MG63 (cell line): Measurements from ENCODE around the gene DHRS7C. TPM values are rescaled to one million over a fixed set of nuclear protein-coding genes. Genes with fewer than 3 reads are reported as not detected.

Experiments
- DNase-seq: peaks from one replicate; pipeline ENCODE4 v3.0.0-alpha.2; 2020
- H3K27me3 ChIP-seq: fragments of 250-450 bp; sonication (Bioruptor Pico); 2 replicates; pipeline ENCODE4 v1.5.1; 2020; ENCODE audit warnings: mild to moderate bottlenecking, moderate library complexity
- H3K36me3 ChIP-seq: fragments of 250-450 bp; sonication (Bioruptor Pico); 2 replicates; pipeline ENCODE4 v1.5.1; 2020; ENCODE audit warnings: mild to moderate bottlenecking, moderate library complexity
- H3K4me3 ChIP-seq: fragments of 250-450 bp; sonication (Bioruptor Pico); 2 replicates; pipeline ENCODE4 v1.5.1; 2020; ENCODE audit warnings: mild to moderate bottlenecking, moderate library complexity
- H3K9me3 ChIP-seq: fragments of 250-450 bp; sonication (Bioruptor Pico); 2 replicates; pipeline ENCODE4 v1.5.1; 2020; ENCODE audit warnings: mild to moderate bottlenecking, moderate library complexity
- total RNA-seq: library from RNA; depleted of rRNA; stranded (reverse); fragments of >200 nt; shearing (Covaris generic); gene quantifications from 2 replicates; pipeline ENCODE4 v1.2.3, GENCODE V29; 2014; ENCODE audit warnings: low replicate concordance; rRNA removed

The DHRS7C gene, protein sequence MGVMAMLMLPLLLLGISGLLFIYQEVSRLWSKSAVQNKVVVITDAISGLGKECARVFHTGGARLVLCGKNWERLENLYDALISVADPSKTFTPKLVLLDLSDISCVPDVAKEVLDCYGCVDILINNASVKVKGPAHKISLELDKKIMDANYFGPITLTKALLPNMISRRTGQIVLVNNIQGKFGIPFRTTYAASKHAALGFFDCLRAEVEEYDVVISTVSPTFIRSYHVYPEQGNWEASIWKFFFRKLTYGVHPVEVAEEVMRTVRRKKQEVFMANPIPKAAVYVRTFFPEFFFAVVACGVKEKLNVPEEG
- total RNA-seq, result not detected in 2 replicates

DNA sequence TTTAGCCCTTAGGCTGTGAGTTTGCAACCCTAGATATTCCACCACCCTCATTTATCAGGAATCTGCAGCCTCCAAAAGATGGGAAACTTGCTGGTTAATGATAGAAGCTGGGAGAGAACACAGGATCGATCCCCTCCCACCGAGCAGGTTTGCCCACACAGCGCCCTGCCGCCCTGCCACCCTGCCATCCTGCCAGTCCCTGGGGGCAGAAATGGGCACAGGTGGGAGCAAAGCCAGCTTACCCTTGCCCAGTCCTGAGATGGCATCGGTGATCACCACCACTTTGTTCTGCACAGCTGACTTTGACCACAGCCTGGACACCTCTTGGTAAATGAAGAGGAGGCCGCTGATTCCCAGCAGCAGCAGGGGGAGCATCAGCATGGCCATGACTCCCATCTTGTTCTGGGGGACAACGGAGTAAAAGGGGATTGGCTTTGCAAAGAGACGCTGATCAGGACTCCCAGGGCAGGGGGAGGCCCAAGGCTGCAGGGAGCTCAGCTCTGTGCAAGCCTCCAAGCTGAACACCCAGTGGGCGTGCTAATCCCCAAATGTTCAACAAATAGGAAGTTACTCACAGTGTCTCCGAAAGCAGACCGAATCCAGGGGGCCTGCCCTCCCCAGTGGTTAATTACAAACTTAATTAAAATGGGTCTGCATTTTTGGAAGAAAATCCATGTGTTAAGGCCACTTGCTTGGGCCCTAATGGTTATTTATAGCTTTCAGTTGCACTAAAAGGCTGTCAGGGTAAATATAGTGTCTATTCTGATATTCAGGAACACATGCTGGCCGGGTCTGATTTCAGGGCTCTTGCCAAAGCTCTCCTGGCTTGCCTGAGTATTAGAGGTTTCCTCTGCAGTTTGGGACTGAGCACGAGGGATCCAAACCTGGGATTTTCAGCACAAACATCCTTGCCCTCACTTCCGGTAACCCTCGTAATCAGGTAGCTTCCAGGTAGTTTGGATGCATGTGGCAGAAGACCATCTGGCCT lies at the start of gene DHRS7C:
DHRS7C (minus strand) TSS at position 704 of the 988 bp plus-strand sequence; CDS start at position 396, 308 bp downstream.
- Histone ChIP-seq H3K27me3 (no peaks in the 10 kb centered on the region), H3K9me3 (no peaks in the 10 kb centered on the region), H3K4me3 (no peak within 1 kb of the TSS), H3K36me3 (no peaks in the 10 kb centered on the region)
- no peak for DNase-seq

DNA sequence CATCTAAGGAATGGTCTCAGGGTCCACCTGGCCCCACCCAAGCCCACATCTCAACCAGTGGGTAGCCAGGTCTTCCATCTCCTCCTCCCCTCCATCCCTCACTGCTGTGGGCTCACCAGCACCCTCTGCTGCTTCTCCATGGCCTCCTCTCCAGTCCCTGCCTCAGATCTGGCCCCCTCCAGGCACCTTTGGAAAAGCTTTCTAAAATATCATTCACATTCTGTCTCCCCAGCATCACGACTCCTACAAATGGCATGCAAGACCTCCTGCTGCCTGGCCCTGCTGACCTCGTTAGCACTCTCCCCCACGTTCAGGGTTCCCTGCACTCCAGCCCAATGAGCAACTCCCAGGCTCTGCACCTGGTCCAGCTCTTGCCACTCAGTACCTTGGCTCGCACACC lies 48.0 kb upstream of the DHRS7C start:
- Histone ChIP-seq H3K9me3 (no peaks in the 10 kb centered on the region), H3K36me3 (no peaks in the 10 kb centered on the region), H3K27me3 (no peaks in the 10 kb centered on the region), H3K4me3 (no peak overlapping the region)
- DNase-seq, result peak; percentile 64

DNA sequence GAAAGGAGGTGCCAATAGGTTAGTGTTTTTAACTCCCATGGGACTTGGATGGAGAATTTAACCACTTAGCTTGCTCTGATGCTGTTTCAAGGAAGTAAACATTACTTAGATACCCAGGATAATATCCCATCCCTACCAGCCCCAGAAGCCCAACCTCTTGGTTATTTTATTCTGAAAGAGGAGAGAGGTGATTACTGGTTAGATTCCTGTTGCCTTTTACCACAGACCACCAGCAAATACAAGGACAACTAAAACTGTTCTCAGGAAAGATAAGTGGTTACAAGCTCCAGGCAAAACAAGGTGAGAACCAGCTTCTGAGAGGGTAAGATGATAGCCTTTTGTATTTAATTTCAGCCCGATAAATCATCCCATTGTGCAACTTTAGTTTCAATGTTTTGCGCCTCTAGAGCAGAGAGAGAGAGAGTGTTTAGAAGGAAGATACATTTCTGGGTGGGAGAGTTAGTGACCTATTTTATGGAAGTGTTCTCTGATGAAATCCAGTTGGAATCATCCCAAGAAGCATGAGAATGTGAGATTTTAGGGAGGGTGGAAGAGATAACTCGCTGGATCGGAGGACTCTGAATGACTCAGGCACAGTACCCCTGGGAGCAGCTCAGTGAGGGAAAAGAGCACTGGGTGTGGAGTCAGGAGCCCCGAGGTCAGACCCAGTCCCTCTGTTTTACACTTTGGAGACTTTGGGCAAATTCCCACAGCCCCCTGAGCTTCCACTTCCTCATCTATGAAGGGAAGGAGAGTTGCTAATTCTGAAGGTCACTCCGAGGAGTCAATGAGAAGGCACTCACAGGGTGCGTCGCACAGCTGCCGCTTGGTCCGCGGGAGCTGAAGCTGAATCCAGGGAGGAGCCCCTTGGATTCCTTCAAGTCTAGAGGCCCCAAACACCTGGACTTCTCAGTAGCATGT lies 46.4 kb upstream of the DHRS7C start:
- peak; percentile 52 for DNase-seq
- Histone ChIP-seq H3K9me3 (no peaks in the 10 kb centered on the region), H3K36me3 (no peaks in the 10 kb centered on the region), H3K4me3 (no peak overlapping the region), H3K27me3 (no peaks in the 10 kb centered on the region)

- H3K27me3 ChIP-seq, result no peaks in the 10 kb centered on the region
- DNase-seq, result no peak
- no peaks in the 10 kb centered on the region for H3K9me3 ChIP-seq
- H3K36me3 ChIP-seq, result no peaks in the 10 kb centered on the region
- H3K4me3 ChIP-seq, result no peak overlapping the region
These were observed 42.5 kb upstream of the DHRS7C start for GRCh38 chr17:9833922-9834321.

DNA sequence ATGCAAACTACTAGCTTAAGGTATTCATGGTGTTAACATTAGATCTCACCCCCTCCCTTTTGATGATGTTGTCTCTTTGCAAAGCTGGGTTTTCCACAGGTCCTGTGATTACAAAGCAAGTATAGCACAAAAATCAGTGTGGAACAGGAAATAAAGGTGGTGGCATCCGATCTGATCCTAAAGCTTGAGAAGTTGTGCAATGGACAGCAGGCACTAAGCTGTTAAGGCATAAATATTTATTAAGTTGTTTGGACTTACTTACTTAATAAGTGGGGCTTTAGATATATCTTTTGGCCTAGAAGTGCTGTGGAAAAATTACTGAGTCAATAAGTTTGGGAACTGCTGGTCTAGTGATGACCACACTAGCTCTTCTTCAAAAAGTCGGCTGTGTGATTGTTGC lies 39.3 kb upstream of the DHRS7C start:
- Histone ChIP-seq H3K36me3 (no peaks in the 10 kb centered on the region), H3K9me3 (no peaks in the 10 kb centered on the region), H3K4me3 (no peak overlapping the region), H3K27me3 (no peaks in the 10 kb centered on the region)
- DNase-seq, result no peak

- Histone ChIP-seq H3K27me3 (no peaks in the 10 kb centered on the region), H3K4me3 (no peak overlapping the region), H3K9me3 (no peaks in the 10 kb centered on the region), H3K36me3 (no peaks in the 10 kb centered on the region)
- DNase-seq, result no peak
These were observed 38.0 kb upstream of the DHRS7C start for GRCh38 chr17:9829343-9829742.

- Histone ChIP-seq H3K36me3 (no peaks in the 10 kb centered on the region), H3K9me3 (no peaks in the 10 kb centered on the region), H3K4me3 (no peak overlapping the region), H3K27me3 (no peaks in the 10 kb centered on the region; the same call in 1 of the 2 replicates)
- no peak for DNase-seq
These were observed 37.2 kb upstream of the DHRS7C start for GRCh38 chr17:9828296-9829295.

GRCh38 chr17:9825641-9826150 lies 34.3 kb upstream of the DHRS7C start, which contains the start of gene GLP2R:
TSS of gene GLP2R (plus strand) at chr17:9825924. CDS start at chr17:9826064, 140 bp downstream.
- DNase-seq, result no peak
- Histone ChIP-seq H3K9me3 (no peaks in the 10 kb centered on the region), H3K36me3 (no peaks in the 10 kb centered on the region), H3K27me3 (no peaks in the 10 kb centered on the region; the same call in 1 of the 2 replicates), H3K4me3 (no peak within 1 kb of the TSS)

GRCh38 chr17:9824797-9825338 lies 33.5 kb upstream of the DHRS7C start:
- Histone ChIP-seq H3K9me3 (no peaks in the 10 kb centered on the region), H3K36me3 (no peaks in the 10 kb centered on the region), H3K4me3 (no peak overlapping the region), H3K27me3 (no peaks in the 10 kb centered on the region; the same call in 1 of the 2 replicates)
- DNase-seq, result no peak

DNA sequence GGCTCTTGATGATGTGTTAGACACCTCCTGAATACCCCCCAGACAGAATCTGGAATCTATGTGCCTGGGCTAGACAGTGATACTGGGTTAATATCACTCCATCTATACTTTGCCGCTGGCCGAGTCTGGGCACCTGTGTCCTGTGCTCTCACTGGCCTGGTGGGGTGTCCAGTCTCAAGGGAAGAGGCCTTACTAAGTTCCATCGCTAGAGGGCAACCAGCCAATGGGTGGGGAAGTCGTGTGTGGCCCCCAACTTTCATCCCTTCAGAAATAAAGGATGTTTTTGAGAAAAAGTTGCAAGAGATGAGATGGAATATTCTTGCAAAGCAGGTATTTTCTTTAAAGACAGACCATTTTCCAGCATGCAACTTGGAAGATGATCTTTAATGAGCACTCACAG lies 32.7 kb upstream of the DHRS7C start:
- no peaks in the 10 kb centered on the region for H3K36me3 ChIP-seq
- H3K4me3 ChIP-seq, result no peak overlapping the region
- H3K9me3 ChIP-seq, result no peaks in the 10 kb centered on the region
- no peak for DNase-seq
- no peaks in the 10 kb centered on the region; the same call in 1 of the 2 replicates for H3K27me3 ChIP-seq

GRCh38 chr17:9821921-9822320 lies 30.5 kb upstream of the DHRS7C start, which contains the start of gene GSG1L2:
TSS of gene GSG1L2 (minus strand) at chr17:9822079. CDS start at chr17:9822071, 8 bp downstream.
- no peak within 1 kb of the TSS for H3K4me3 ChIP-seq
- H3K9me3 ChIP-seq, result no peaks in the 10 kb centered on the region
- H3K36me3 ChIP-seq, result no peaks in the 10 kb centered on the region
- no peak for DNase-seq
- H3K27me3 ChIP-seq, result no peaks in the 10 kb centered on the region; the same call in 1 of the 2 replicates

GRCh38 chr17:9820448-9820847 lies 29.1 kb upstream of the DHRS7C start:
- no peaks in the 10 kb centered on the region; the same call in 1 of the 2 replicates for H3K27me3 ChIP-seq

GRCh38 chr17:9818760-9819159 lies 27.4 kb upstream of the DHRS7C start:
- H3K9me3 ChIP-seq, result no peaks in the 10 kb centered on the region
- H3K36me3 ChIP-seq, result no peaks in the 10 kb centered on the region
- DNase-seq, result no peak
- H3K27me3 ChIP-seq, result no peaks in the 10 kb centered on the region; the same call in 1 of the 2 replicates
- H3K4me3 ChIP-seq, result no peak overlapping the region

More at GRCh38 chr17:9820448-9820847, 29.1 kb upstream of the DHRS7C start:
- DNase-seq, result no peak
- no peak overlapping the region for H3K4me3 ChIP-seq
- H3K9me3 ChIP-seq, result no peaks in the 10 kb centered on the region
- H3K36me3 ChIP-seq, result no peaks in the 10 kb centered on the region

GRCh38 chr17:9817086-9817485 lies 25.7 kb upstream of the DHRS7C start:
- Histone ChIP-seq H3K27me3 (no peaks in the 10 kb centered on the region), H3K36me3 (no peaks in the 10 kb centered on the region), H3K4me3 (no peak overlapping the region), H3K9me3 (no peaks in the 10 kb centered on the region)
- DNase-seq, result peak; percentile 53

- Histone ChIP-seq H3K9me3 (no peaks in the 10 kb centered on the region), H3K27me3 (no peaks in the 10 kb centered on the region), H3K36me3 (no peaks in the 10 kb centered on the region), H3K4me3 (no peak overlapping the region)
- DNase-seq, result no peak
These were observed 25.1 kb upstream of the DHRS7C start for GRCh38 chr17:9816472-9816871.
